LNCAP (cell line): ENCODE measurements around the gene USH1G.

Experiments used
- CTCF ChIP-seq: fragments of 450-650 bp; IDR thresholded peaks from 2 replicates; pipeline ENCODE4 v1.5.1; 2017; ENCODE audit warnings: mild to moderate bottlenecking

USH1G gene

GRCh38 chr17:74964246-74964761 is 41.2 kb upstream of the USH1G start:
- no peak for TF ChIP-seq CTCF

- no peak for TF ChIP-seq CTCF
These were observed 40.6 kb upstream of the USH1G start for GRCh38 chr17:74963656-74964055.

- no peak for TF ChIP-seq CTCF
These were observed 39.8 kb upstream of the USH1G start for GRCh38 chr17:74962622-74963394.

GRCh38 chr17:74961657-74962350 is 38.7 kb upstream of the USH1G start:
- peak; percentile 75 for TF ChIP-seq CTCF

GRCh38 chr17:74960570-74961342 is 37.7 kb upstream of the USH1G start:
- peak; percentile 30; the same call in 1 of the 2 replicates for TF ChIP-seq CTCF

GRCh38 chr17:74959826-74960515 is 36.9 kb upstream of the USH1G start:
- no peak for TF ChIP-seq CTCF
